ENCODE results near the gene HPD. TPM values are rescaled to one million over a fixed set of nuclear protein-coding genes. Genes with fewer than 3 reads are reported as not detected.
A peak's percentile ranks its signal among the peaks of the same experiment; 100 is the strongest.
"Not testable (repeated sequence)": the region's sequence is repeated elsewhere in the genome, so short reads cannot be mapped to it uniquely, and the experiment has no call there.

HPD gene
- total and polyA plus RNA-seq, 5 donors from 2014 or later = not detected

- H3K27ac ChIP-seq (ENCODE audit: insufficient read depth, low read length, poor library complexity, severe bottlenecking) = no peak overlapping the region
- H3K4me3 Mint-ChIP-seq = peak overlapping the region in 1 of 4 donors; percentile 6
Measured at GRCh38 chr12:121892673-121893561, 34.3 kb upstream of the HPD start.

GRCh38 chr12:121889661-121890060 lies 31.0 kb upstream of the HPD start:
- peak overlapping the region; percentile 96 for H3K4me3 ChIP-seq (ENCODE audit: low read depth, low read length)
- Mint-ChIP-seq H3K27ac (peak overlapping the region in 2 of 3 donors; percentile 96 to 100), H3K27me3 (peaks cover 13% of the 10 kb centered on the region), H3K4me3 (peak overlapping the region; percentile 96 to 99 (median 98)), H3K4me1 (peaks cover 13 to 54% (median 32%) of the 10 kb centered on the region in 4 donors)
- not testable (repeated sequence) for H3K27me3 ChIP-seq (ENCODE audit: control insufficient read depth, insufficient read depth, low read length); H3K9me3 Mint-ChIP-seq; H3K9me3 ChIP-seq (ENCODE audit: control insufficient read depth in 2 of 2, low read length in 2 of 2); H3K36me3 ChIP-seq (ENCODE audit: control insufficient read depth, insufficient read depth, low read length); H3K36me3 Mint-ChIP-seq; ATAC-seq (ENCODE audit: low read depth in 2 of 2)
- H3K4me1 ChIP-seq (ENCODE audit: control insufficient read depth, insufficient read depth, low read length, poor library complexity, severe bottlenecking) = peaks cover 29% of the 10 kb centered on the region
- peak in 1 of 3 donors; percentile 11 for DNase-seq
- H3K27ac ChIP-seq (ENCODE audit: insufficient read depth, low read length, poor library complexity, severe bottlenecking) = peak overlapping the region; percentile 97

More at GRCh38 chr12:121892673-121893561, 34.3 kb upstream of the HPD start:
- H3K4me3 ChIP-seq (ENCODE audit: low read depth, low read length) = no peak overlapping the region
- Mint-ChIP-seq H3K4me1 (peaks cover 13 to 58% (median 38%) of the 10 kb centered on the region in 4 donors), H3K27me3 (peaks cover 5% of the 10 kb centered on the region), H3K9me3 (no peaks in the 10 kb centered on the region), H3K36me3 (peaks cover 25% of the 10 kb centered on the region), H3K27ac (peak overlapping the region in 2 of 3 donors; percentile 34 to 93)
- DNase-seq (no peak), ATAC-seq (ENCODE audit: low read depth in 2 of 2) (no peak)
- H3K4me1 ChIP-seq (ENCODE audit: control insufficient read depth, insufficient read depth, low read length, poor library complexity, severe bottlenecking) = peaks cover 29% of the 10 kb centered on the region
- H3K36me3 ChIP-seq (ENCODE audit: control insufficient read depth, insufficient read depth, low read length) = peaks cover 35% of the 10 kb centered on the region
- H3K9me3 ChIP-seq (ENCODE audit: control insufficient read depth in 2 of 2, low read length in 2 of 2) = no peaks in the 10 kb centered on the region
- no peaks in the 10 kb centered on the region for H3K27me3 ChIP-seq (ENCODE audit: control insufficient read depth, insufficient read depth, low read length)

GRCh38 chr12:121889274-121889624 lies 30.6 kb upstream of the HPD start:
- DNase-seq (no peak), ATAC-seq (ENCODE audit: low read depth in 2 of 2) (no peak)
- Mint-ChIP-seq H3K4me1 (peaks cover 13 to 50% (median 29%) of the 10 kb centered on the region in 4 donors), H3K36me3 (peaks cover 9% of the 10 kb centered on the region), H3K27ac (peak overlapping the region; percentile 96 to 100 (median 98)), H3K4me3 (peak overlapping the region; percentile 96 to 99 (median 98)), H3K27me3 (peaks cover 13% of the 10 kb centered on the region), H3K9me3 (no peaks in the 10 kb centered on the region)
- H3K4me1 ChIP-seq (ENCODE audit: control insufficient read depth, insufficient read depth, low read length, poor library complexity, severe bottlenecking) = peaks cover 29% of the 10 kb centered on the region
- H3K27me3 ChIP-seq (ENCODE audit: control insufficient read depth, insufficient read depth, low read length) = no peaks in the 10 kb centered on the region
- peaks cover 7% of the 10 kb centered on the region for H3K36me3 ChIP-seq (ENCODE audit: control insufficient read depth, insufficient read depth, low read length)
- H3K27ac ChIP-seq (ENCODE audit: insufficient read depth, low read length, poor library complexity, severe bottlenecking) = peak overlapping the region; percentile 97
- H3K9me3 ChIP-seq (ENCODE audit: control insufficient read depth in 2 of 2, low read length in 2 of 2) = no peaks in the 10 kb centered on the region
- peak overlapping the region; percentile 96 for H3K4me3 ChIP-seq (ENCODE audit: low read depth, low read length)

- no peaks in the 10 kb centered on the region for H3K9me3 Mint-ChIP-seq
- Histone ChIP-seq H3K4me3 (ENCODE audit: low read depth, low read length) (peak within 1 kb of the TSS; percentile 96), H3K27ac (ENCODE audit: insufficient read depth, low read length, poor library complexity, severe bottlenecking) (peak within 1 kb of the TSS; percentile 97), H3K9me3 (ENCODE audit: control insufficient read depth in 2 of 2, low read length in 2 of 2) (no peaks in the 10 kb centered on the region), H3K27me3 (ENCODE audit: control insufficient read depth, insufficient read depth, low read length) (no peaks in the 10 kb centered on the region), H3K4me1 (ENCODE audit: control insufficient read depth, insufficient read depth, low read length, poor library complexity, severe bottlenecking) (peaks cover 27% of the 10 kb centered on the region), H3K36me3 (ENCODE audit: control insufficient read depth, insufficient read depth, low read length) (peaks cover 7% of the 10 kb centered on the region)
- peak; percentile 95 to 98 (median 97) for DNase-seq
- H3K4me1 Mint-ChIP-seq = peaks cover 13 to 45% (median 24%) of the 10 kb centered on the region in 4 donors
- peaks cover 19% of the 10 kb centered on the region for H3K27me3 Mint-ChIP-seq
- H3K27ac Mint-ChIP-seq = peak within 1 kb of the TSS; percentile 96 to 100 (median 98)
- peak; percentile 93 to 96 for ATAC-seq (ENCODE audit: low read depth in 2 of 2)
- peaks cover 9% of the 10 kb centered on the region for H3K36me3 Mint-ChIP-seq
- H3K4me3 Mint-ChIP-seq = peak within 1 kb of the TSS; percentile 96 to 99 (median 98)
Measured at GRCh38 chr12:121888478-121889273, 30.0 kb upstream of the HPD start, which contains the start of gene PSMD9. TSS of gene PSMD9 (plus strand) at chr12:121888790. CDS start at chr12:121888857, 67 bp downstream.

- Histone ChIP-seq H3K4me1 (ENCODE audit: control insufficient read depth, insufficient read depth, low read length, poor library complexity, severe bottlenecking) (peaks cover 24% of the 10 kb centered on the region), H3K4me3 (ENCODE audit: low read depth, low read length) (peak overlapping the region; percentile 61), H3K36me3 (ENCODE audit: control insufficient read depth, insufficient read depth, low read length) (peaks cover 4% of the 10 kb centered on the region), H3K27ac (ENCODE audit: insufficient read depth, low read length, poor library complexity, severe bottlenecking) (peak overlapping the region; percentile 97), H3K9me3 (ENCODE audit: control insufficient read depth in 2 of 2, low read length in 2 of 2) (no peaks in the 10 kb centered on the region), H3K27me3 (ENCODE audit: control insufficient read depth, insufficient read depth, low read length) (no peaks in the 10 kb centered on the region)
- ATAC-seq (ENCODE audit: low read depth in 2 of 2) (no peak), DNase-seq (no peak)
- peaks cover 25% of the 10 kb centered on the region for H3K27me3 Mint-ChIP-seq
- peaks cover 9% of the 10 kb centered on the region for H3K36me3 Mint-ChIP-seq
- peak overlapping the region; percentile 96 to 99 (median 98) for H3K4me3 Mint-ChIP-seq
- peak overlapping the region; percentile 96 to 100 (median 98) for H3K27ac Mint-ChIP-seq
- peaks cover 13 to 39% (median 23%) of the 10 kb centered on the region in 4 donors for H3K4me1 Mint-ChIP-seq
- H3K9me3 Mint-ChIP-seq = no peaks in the 10 kb centered on the region
Measured at GRCh38 chr12:121888083-121888477, 29.4 kb upstream of the HPD start.

- not testable (repeated sequence) for H3K36me3 Mint-ChIP-seq, H3K4me3 Mint-ChIP-seq, H3K27ac Mint-ChIP-seq
Measured at GRCh38 chr12:121885129-121885528, 26.5 kb upstream of the HPD start.

GRCh38 chr12:121883315-121883660 lies 24.6 kb upstream of the HPD start:
- Mint-ChIP-seq H3K9me3 (no peaks in the 10 kb centered on the region), H3K36me3 (no peaks in the 10 kb centered on the region), H3K4me1 (peaks cover 0 to 3% (median 1%) of the 10 kb centered on the region in 4 donors), H3K27ac (no peak overlapping the region), H3K27me3 (peaks cover 20% of the 10 kb centered on the region), H3K4me3 (no peak overlapping the region)
- no peak overlapping the region for H3K27ac ChIP-seq (ENCODE audit: insufficient read depth, low read length, poor library complexity, severe bottlenecking)
- no peaks in the 10 kb centered on the region for H3K36me3 ChIP-seq (ENCODE audit: control insufficient read depth, insufficient read depth, low read length)
- peaks cover 4% of the 10 kb centered on the region for H3K4me1 ChIP-seq (ENCODE audit: control insufficient read depth, insufficient read depth, low read length, poor library complexity, severe bottlenecking)
- no peak for DNase-seq
- ATAC-seq (ENCODE audit: low read depth in 2 of 2) = no peak
- no peaks in the 10 kb centered on the region for H3K27me3 ChIP-seq (ENCODE audit: control insufficient read depth, insufficient read depth, low read length)
- no peak overlapping the region for H3K4me3 ChIP-seq (ENCODE audit: low read depth, low read length)
- H3K9me3 ChIP-seq (ENCODE audit: control insufficient read depth in 2 of 2, low read length in 2 of 2) = no peaks in the 10 kb centered on the region

More at GRCh38 chr12:121885129-121885528, 26.5 kb upstream of the HPD start:
- peaks cover 17% of the 10 kb centered on the region for H3K4me1 ChIP-seq (ENCODE audit: control insufficient read depth, insufficient read depth, low read length, poor library complexity, severe bottlenecking)
- not testable (repeated sequence) for ATAC-seq (ENCODE audit: low read depth in 2 of 2); H3K27ac ChIP-seq (ENCODE audit: insufficient read depth, low read length, poor library complexity, severe bottlenecking); H3K9me3 ChIP-seq (ENCODE audit: control insufficient read depth in 2 of 2, low read length in 2 of 2); H3K9me3 Mint-ChIP-seq; H3K4me3 ChIP-seq (ENCODE audit: low read depth, low read length); DNase-seq; H3K36me3 ChIP-seq (ENCODE audit: control insufficient read depth, insufficient read depth, low read length); H3K27me3 ChIP-seq (ENCODE audit: control insufficient read depth, insufficient read depth, low read length)
- H3K4me1 Mint-ChIP-seq = peaks cover 8 to 21% (median 14%) of the 10 kb centered on the region in 4 donors
- peaks cover 25% of the 10 kb centered on the region for H3K27me3 Mint-ChIP-seq
